GM19397 (cell line): ENCODE results near the gene FSD1L.
A peak's percentile ranks its signal among the peaks of the same experiment; 100 is the strongest.

ENCODE experiments used
- ATAC-seq: cut with Tn5 transposase; IDR thresholded peaks from one replicate; pipeline ENCODE4 v1.9.1; 2021; ENCODE audit warnings: mild to moderate bottlenecking, moderate library complexity; ENCODE audit not compliant: unreplicated experiment

FSD1L gene

DNA sequence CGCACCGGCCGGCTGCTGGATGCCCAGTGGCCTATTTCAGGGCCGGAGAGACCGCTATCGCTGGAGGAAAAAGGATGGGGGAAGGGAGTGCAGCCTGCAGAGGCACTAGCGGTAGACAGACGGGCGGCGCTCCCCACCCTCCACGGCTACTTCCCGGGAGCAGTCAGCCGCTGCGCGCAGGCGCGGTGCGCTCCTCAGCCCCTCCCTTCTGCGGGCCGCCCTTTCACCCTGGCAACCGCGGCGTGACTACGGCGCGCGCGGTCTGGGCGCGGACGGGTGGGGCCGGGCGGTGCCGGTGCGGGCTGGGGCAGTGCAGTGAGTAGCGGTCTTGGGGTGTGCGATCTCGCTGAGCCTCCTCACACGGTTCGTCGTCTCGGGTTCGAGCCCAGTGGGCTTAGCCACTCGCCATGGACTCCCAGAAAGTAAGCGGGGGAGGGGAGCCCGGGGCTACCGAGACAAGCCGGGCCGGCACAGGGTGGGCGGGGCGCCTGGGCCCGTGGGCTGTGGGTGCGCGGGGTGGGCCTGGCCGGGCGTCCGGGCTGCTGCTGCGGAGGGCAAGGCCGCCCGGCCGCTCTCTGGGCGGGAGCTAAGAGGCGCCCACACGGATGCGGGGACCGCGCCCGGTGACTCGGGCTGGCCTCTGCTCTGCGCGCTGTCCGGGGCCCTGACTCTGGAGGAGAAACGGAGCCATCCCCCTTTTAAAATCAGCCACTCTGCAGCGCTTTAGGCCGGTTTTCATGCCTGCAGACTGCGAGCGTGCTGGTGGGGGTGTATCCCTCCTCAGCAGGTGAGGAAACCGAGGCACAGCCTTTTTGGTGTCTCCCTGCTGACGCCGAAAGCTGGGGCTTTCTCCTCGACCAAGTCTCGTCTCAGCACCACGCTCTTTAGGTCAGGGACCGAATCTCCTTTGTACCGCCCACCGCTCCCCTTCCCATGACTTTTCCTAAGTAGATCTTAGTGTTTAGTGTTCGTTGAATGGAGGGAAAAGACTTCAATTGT, at the start of gene FSD1L:
FSD1L (plus strand) TSS at position 221 of the 999 bp plus-strand sequence; CDS start at position 408, 187 bp downstream.
- peak; percentile 95 for ATAC-seq

GRCh38 chr9:105399117-105399516, 48.7 kb upstream of the FSD1L start:
- no peak for ATAC-seq

- no peak for ATAC-seq
Observed at GRCh38 chr9:105401651-105402050, 46.2 kb upstream of the FSD1L start.

DNA sequence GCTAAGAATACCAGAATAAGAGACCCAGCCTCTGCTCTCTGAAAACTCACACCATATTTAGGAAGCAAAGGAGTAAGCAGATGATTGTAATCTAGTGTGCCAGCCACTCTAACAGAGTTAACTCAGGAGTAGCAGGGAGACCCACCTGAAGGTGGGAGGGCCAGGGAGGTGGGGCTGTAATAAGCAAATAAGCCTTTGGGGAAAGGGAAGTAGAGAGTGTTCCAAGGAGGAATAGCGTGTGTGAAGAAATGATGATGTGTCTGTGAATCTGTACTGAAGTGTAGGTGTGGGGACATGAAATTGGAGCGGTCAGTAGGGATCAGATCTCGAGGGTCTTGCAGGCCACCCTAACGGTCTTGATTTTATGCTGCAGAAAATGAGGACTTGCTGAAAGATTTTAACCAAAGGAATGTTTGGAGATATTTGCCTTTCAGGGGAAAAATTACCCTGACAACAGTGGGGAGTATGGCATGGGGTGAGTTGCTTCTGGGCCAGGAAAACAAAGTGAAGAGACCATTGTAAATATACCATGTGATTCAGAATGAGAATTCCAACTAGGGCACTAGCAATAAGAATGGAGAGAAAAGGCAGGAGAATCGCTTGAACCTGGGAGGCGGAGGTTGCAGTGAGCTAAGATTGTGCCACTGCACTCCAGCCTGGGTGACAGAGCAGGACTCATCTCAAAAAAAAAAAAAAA, 44.1 kb upstream of the FSD1L start:
- no peak for ATAC-seq

- peak; percentile 95 for ATAC-seq
Observed at GRCh38 chr9:105405514-105406131, 42.2 kb upstream of the FSD1L start.

GRCh38 chr9:105406369-105406768, 41.5 kb upstream of the FSD1L start:
- no peak for ATAC-seq

GRCh38 chr9:105413525-105413924, 34.3 kb upstream of the FSD1L start:
- no peak for ATAC-seq

DNA sequence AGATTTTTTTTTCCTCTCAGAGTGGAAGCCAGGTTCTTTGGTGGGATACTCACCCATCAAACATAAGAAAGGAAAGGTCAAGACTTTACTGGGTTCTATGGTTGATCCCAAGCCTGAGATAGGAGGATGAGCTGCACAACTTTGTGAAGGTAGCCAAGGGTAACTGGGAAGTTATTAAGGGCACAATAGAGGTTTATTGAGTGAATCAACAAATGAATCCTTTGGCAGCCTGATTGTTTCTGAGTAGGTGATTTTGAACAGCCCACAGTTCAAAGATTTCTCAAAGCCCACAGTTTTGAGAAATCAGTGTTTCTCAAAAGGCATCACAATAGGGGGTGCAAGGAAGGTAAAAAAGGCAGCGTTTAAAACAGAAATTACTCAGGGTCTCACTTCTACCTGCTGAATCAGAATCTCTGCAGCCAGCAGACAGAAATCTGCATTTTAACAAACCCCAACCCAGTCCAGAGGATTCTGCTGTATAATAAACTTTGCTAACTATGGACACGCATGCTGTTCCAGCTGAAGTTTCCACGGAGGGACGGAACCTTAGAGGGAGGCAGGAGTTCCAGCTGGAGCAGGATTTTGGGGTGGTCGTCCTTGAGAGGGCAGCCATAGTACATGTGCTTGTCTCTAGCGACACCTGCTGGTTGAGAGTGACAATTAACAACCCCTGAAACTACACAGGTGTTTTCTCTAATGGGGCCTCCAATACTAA, 32.7 kb upstream of the FSD1L start:
- no peak for ATAC-seq

- ATAC-seq: no peak
Observed at GRCh38 chr9:105415662-105415980, 32.2 kb upstream of the FSD1L start.

GRCh38 chr9:105416840-105417239, 31.0 kb upstream of the FSD1L start:
- no peak for ATAC-seq

- no peak for ATAC-seq
Observed at GRCh38 chr9:105418588-105419500, 29.0 kb upstream of the FSD1L start.

DNA sequence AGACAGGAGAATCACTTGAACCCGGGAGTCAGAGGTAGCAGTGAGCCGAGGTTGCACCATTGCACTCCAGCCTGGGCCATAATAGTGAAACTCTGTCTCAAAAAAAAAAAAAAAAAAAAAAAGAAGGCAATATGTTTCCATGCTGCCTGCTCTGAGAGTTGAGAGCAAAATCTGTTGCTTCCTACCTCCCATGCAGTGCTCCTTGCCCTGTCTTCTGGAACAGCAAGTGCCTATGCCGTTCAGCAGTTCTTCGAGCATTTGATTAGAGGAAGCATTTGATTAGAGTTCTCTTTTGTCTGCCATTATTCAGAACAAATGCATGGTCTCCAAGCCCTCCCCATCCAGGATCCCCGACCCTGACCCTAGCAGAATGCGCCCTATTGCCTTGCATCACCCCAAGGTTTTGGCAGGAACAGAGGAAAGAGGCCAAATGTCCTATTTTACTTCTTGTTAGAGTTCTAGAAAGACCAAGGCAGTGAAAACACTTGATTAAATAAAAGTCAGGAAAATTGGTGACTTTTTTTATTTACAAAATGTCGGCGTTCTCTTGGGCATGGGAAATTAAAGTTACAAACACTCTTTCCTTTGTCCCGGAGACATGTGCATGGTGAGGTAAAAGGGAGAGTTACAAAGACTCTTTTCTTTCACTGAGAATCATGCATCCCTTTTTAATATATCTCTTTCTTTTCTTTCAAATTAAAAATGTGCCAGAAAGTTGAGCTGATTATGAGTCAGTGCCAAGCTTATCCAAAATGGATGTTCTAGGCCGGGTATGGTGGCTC, 27.8 kb upstream of the FSD1L start:
- no peak for ATAC-seq

DNA sequence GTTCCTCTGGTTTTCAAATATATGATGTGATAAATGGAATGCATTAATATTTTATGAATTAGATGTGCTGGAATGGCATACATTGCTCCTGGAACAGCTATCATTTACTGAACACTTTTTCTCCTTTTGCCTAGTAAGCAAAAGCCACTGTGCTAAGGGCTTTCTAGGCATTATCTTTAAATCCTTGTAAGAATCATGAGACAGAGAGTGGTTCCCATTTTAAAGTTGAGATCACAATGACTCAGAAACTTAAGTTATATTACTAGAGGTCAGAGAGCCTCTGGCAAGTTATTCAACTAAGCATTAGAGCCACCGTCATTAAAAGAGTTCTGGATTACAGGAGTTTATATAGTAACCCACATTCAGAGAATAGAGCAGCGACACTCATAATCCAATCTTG, 26.7 kb upstream of the FSD1L start:
- no peak for ATAC-seq

- no peak for ATAC-seq
Observed at GRCh38 chr9:105421864-105422263, 26.0 kb upstream of the FSD1L start.

GRCh38 chr9:105425816-105426433, 21.9 kb upstream of the FSD1L start:
- no peak for ATAC-seq

DNA sequence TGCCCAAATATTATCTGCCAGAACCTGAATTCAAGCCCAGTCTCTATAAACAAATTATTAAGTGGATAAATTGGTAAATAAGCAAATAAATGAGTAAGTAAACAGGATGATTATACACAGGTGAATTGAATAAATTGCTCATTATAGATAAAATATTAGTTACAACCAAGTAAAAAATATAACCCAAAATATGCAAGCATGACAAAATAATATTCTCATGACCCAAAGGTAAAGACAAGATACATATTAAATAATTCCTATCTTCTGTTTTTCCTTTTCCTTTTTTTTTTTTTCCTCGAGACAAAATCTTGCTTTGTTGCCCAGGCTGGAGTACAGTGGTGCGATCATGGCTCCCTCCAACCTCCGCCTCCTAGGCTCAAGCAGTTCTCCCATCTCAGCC, 21.2 kb upstream of the FSD1L start:
- no peak for ATAC-seq

GRCh38 chr9:105431424-105432246, 16.2 kb upstream of the FSD1L start:
- ATAC-seq: no peak
